Hypothalamus (tissue), 51 donors: Measurements from ENCODE around the gene RANBP1.

Source experiments
- DNase-seq, 51 donors: peaks; one replicate each; lab custom pipeline; 2025; lab: John Stamatoyannopoulos, UW

The RANBP1 gene

GRCh38 chr22:20133930-20134549 lies 18.1 kb downstream of the RANBP1 start:
- DNase-seq, result no peak

- no peak for DNase-seq
Observed at GRCh38 chr22:20135265-20135664, 19.4 kb downstream of the RANBP1 start.

DNA sequence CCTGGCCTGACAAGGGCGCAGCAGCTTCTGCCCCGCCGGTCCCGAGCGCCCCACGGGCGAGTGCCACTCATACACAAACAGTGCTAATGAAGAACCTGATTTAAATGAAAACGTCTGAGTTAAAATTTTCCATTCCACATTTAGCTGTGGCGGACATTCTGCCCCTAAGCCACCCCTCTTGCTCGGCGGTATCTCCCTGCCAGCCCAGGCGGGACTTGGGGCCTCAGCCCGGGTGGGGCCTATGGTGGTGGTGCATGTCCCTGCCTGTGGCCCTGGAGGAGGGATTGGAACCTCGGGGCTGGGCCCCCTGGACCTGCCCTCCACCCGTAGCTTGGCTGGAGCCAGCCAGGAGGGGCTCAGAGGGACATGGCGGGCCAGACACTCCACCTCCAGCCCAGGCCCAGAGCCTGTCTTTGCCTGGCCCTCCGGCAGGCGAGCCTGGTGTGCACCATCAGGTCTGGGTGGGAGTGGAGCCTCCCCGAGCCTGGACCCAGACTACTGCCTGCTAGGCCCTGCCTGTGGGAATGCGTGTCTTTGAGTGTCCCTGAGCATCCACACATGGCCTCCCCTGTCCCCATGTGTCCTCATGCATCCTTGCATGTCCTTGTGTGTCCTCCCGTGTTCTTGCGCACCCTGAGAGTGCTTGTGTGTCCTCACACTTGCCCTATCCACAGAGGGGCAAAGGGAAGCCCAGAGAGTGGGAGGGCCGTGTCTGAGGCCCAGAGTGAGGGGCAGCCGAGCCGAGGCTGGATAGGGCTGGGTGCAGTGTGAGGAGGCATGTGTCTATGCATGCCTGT lies 20.1 kb downstream of the RANBP1 start:
- no peak for DNase-seq

DNA sequence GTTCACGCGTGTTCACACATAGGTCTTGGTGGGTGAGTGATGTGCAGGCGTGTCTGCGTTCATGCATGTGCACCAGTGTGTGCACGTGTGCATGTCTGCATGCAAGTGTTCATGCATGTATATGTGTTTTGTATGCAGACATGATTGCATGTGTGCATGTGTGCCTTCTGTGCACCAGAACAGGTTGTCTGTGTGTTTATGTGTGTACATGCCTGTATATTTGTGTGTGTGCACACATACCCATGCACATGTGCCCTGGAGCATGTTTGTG lies 20.6 kb downstream of the RANBP1 start:
- no peak for DNase-seq

- DNase-seq, result no peak
Observed at GRCh38 chr22:20137113-20137512, 21.2 kb downstream of the RANBP1 start.

DNA sequence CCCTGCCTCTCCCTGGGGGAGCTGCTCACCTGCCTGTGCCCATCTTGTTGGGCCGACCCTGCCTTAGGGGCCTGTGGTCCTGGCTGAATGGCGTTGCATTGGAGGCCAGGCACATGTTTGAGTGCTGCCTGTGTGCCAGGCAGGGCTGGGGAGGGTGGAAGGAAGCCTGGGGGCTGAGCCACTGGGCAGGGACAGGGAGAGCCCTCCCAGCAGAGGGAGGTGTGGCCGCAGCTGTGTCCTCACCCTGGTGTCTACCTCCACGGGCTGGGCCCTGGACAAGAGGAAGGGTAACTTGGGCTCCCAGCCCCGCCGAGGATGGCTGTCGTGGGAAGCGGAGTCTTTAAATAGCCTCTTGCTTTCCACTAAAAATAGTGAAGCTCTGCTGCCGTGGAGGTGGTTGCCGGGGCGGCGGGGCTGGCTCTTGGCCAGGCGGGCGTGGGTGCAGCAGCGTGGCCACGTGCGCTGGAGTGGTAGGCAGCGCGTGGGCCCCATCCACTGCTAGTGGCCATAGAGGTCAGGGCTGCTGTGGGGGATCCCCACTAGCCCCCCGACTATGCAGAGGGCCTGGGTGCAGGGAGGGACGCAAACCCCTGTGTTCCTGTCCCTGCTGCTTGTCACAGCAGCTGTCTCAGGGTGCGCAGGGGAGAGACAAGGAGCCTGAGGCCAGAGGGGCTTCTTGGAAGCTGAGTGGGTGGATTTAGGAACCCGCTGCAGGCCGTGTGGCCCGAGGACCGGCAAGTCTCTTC lies 21.9 kb downstream of the RANBP1 start:
- peak in 16 of 51 donors; percentile 9 to 62 (median 28) for DNase-seq

- DNase-seq, result peak in 2 of 51 donors; percentile 47 to 62
Observed at GRCh38 chr22:20138417-20138738, 22.5 kb downstream of the RANBP1 start.

DNA sequence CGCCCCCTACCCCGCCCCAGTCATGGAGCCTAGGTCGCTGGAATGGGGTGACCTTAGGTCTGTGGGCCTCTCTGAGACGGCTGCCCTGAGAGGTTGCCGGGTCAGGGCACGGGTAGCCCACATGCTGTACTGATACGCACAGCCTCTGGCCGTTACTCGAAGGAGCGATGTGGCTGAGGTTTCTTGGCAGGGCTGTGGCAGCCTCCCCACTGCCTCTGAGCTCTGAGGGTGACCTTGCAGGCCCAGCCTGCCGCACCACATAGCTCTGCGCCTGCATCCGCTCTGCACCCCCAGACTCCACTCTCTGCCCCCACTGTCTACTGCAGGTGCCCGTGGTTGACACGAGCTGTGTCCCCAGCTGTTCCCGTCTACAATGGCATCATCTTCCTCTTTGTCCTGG lies 23.0 kb downstream of the RANBP1 start:
- no peak for DNase-seq

DNA sequence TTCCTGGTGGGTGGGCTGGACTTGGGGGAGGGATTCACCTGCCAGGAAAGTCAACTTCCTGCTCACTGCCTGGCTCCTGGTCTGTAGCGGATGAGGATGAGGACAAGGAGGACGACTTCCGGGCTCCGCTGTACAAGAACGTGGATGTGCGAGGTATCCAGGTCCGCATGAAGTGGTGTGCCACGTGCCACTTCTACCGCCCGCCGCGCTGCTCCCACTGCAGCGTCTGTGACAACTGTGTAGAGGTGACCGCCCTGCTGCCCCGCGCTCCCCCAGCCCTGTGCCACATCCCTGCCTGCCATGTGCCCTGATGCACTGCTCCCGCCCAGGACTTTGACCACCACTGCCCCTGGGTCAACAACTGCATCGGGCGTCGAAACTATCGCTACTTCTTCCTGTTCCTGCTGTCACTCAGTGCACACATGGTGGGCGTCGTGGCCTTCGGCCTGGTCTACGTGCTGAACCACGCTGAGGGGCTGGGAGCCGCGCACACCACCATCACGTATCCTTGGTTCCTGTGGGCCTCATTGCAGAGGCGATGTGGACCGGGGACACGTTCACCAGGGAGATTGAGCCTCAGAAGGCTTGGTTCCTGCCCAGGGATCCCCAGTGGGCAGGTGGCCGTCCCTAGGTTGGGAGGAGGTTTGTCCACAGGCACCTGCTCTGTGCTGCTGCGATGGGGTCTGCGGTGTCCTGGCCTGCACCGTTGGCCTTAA lies 23.6 kb downstream of the RANBP1 start:
- no peak for DNase-seq

- DNase-seq, result no peak
Observed at GRCh38 chr22:20140107-20140445, 24.2 kb downstream of the RANBP1 start.

DNA sequence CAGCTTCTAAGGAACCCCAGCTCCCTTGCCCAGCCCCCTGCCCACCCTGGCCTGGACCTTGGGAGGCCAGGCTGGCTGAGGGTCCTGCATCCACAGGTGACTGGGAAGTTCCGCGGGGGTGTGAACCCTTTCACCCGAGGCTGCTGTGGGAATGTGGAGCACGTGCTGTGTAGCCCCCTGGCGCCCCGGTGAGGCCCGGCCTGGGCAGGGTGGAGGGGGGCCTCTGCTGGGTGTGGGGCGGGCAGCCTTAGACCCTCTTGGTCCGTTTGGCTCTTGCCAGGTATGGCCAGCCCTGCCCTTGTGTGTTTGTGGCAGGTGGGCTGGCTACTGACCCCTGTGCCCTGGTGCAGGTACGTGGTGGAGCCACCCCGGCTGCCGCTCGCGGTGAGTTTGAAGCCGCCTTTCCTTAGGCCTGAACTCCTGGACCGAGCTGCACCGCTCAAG lies 24.6 kb downstream of the RANBP1 start:
- no peak for DNase-seq

DNA sequence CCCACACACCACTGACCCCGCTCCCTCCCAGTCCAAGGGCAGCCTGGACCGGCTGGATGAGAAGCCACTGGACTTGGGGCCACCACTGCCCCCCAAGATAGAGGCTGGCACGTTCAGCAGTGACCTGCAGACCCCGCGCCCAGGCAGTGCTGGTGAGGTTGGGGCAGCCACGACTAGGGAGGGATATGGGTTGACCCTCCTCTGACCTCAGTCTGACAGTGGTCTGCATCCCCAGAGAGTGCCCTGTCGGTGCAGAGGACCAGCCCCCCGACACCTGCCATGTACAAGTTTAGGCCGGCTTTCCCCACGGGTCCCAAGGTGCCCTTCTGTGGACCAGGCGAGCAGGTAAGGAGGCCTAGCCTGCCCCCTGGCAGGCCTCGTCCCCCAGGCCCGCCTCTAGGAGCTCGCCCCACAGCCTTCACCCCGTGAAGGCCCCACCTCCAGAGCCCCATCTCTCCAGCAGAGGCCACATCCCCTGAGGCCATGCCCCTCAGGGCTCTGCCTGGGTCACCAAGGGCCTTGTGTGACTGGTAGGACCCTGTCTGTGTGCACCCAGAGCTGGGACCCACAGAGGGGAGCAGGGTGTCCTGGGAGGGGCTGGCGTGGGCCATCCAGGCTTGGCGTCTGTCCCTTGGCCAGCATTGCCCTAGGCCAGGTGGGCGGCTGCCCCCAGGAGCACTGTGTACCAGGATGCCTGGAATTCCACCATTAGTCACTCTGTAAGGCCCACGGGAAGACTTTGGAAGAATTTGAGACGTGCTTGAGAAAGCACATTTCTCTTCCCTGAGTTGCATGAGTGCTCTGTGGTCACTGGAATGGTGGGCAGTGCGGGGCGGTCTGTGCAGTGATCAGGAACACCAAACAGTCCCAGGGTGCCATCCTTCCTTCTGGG lies 25.5 kb downstream of the RANBP1 start:
- no peak for DNase-seq

DNA sequence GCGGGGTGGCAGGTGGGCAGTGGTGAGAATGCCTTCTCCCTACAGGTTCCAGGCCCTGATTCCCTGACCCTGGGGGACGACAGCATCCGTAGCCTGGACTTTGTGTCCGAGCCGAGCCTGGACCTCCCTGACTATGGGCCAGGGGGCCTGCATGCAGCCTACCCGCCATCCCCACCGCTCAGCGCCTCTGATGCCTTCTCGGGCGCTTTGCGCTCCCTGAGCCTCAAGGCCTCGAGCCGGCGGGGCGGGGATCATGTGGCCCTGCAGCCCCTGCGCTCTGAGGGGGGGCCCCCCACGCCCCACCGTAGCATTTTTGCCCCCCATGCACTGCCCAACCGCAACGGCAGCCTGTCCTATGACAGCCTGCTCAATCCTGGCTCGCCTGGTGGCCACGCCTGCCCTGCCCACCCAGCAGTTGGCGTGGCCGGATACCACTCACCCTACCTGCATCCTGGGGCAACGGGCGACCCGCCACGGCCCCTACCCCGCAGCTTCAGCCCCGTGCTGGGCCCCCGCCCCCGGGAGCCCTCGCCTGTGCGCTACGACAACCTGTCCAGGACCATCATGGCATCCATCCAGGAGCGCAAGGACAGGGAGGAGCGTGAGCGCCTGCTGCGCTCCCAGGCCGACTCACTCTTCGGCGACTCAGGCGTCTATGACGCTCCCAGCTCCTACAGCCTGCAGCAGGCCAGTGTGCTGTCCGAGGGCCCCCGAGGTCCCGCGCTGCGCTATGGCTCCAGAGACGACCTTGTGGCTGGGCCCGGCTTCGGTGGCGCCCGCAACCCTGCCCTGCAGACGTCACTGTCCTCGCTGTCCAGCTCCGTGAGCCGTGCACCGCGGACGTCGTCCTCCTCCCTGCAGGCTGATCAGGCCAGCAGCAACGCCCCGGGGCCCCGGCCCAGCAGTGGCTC lies 27.1 kb downstream of the RANBP1 start:
- no peak for DNase-seq

DNA sequence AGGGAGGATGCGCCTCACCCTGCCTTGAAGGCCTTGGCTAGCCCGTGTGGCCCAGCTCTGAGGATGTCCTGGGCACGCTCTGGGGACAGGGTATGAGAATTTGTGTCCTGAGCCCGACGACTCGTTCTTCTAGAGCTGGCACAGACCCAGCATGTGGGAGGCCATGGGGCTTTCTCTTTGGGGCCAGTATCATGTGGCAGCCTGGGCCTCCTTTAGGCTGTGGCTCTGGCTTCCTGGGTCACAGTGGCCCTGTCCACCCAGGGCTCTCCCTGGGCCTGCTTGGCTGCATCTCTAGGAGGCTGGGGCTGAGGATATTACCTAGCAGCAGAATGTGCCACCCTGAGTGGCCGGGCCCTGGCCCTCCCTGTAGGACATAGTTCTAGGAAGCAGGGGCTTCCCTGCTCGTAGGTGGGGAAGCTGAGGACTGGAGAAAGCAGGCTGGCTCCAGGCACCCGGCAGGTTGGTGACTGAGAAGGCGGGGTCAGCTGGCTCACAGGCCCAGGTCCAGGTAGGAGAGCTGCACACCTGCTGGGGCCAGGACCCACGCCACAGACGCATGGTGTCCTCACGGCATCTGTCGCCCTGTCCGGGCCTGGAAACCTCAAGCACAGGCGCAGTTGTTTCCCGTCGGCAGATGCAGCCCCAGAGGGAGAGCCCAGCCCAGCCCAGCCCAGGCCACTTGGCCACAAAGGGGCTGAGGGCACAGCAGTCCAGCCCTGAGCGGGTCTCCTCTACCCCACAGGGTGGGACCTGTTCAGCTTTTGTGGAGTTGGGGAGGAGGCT lies 28.2 kb downstream of the RANBP1 start:
- no peak for DNase-seq

GRCh38 chr22:20145206-20145831 lies 29.4 kb downstream of the RANBP1 start:
- no peak for DNase-seq

DNA sequence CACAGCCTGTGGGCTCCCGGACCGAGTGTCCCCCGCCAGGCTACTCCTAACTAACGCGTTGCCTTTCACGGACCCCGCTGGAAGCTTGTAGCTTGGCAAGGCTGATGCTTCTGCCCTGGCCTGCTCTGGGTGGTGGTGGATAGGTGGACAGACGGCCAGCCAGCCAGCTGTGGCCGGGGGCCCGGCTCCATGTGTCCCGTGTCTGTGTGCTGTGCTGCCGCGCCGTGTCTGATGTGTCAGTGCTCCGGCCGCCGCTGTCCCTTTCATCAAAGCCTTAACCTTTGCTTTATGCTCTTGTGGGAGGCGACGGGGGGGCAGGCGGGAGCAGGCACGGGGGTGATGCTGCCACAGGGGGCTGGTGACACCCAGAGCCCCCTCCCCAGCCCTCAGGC lies 29.9 kb downstream of the RANBP1 start:
- no peak for DNase-seq

- no peak for DNase-seq
Observed at GRCh38 chr22:20146777-20147176, 30.9 kb downstream of the RANBP1 start.
